Panc1 (cell line): ENCODE measurements around the gene LYRM1. TPM values are rescaled to one million over a fixed set of nuclear protein-coding genes. Genes with fewer than 3 reads are reported as not detected.
A peak's percentile ranks its signal among the peaks of the same experiment; 100 is the strongest.

Experiments
- ATAC-seq: fragments of 200-7000 bp; cut with Tn5 transposase; 2 replicates; pipeline ENCODE4 v1.9.1; 2020; ENCODE audit warnings: mild to moderate bottlenecking, moderate library complexity
- BruUV-seq: library from RNA; stranded (reverse); fragments of 400-500 nt; replicated peaks from 2 replicates; lab custom pipeline; 2021; lab: Mats Ljungman, UMichigan
- CTCF ChIA-PET: fragments of 300-600 bp; sonication (Branson Sonifier 250); formaldehyde crosslinking; loops from one replicate; lab custom pipeline; 2022; ENCODE audit warnings: antibody characterized with exemption; lab: Charles Lee
- POLR2A ChIA-PET: fragments of 300-600 bp; sonication (Branson Sonifier 250); formaldehyde crosslinking; loops from one replicate; lab custom pipeline; 2022; ENCODE audit warnings: antibody characterized with exemption; lab: Charles Lee
- DNase-seq: peaks from one replicate; pipeline ENCODE4 v3.0.0-alpha.2; 2010; ENCODE audit warnings: low read depth, low spot score
- H3K27ac ChIP-seq: 2 replicates; pipeline ENCODE4 v1.5.1; 2011; ENCODE audit warnings: mild to moderate bottlenecking, low read length, inconsistent platforms
- H3K27me3 ChIP-seq: fragments of 200-500 bp; sonication (Bioruptor generic); 2 replicates; pipeline ENCODE4 v1.6.0; 2014; ENCODE audit warnings: low read length, inconsistent platforms; ENCODE audit not compliant: control insufficient read depth, insufficient read depth
- H3K36me3 ChIP-seq: fragments of 200-500 bp; sonication (Bioruptor generic); 2 replicates; pipeline ENCODE4 v1.5.1; 2014; ENCODE audit warnings: inconsistent platforms, mild to moderate bottlenecking, low read length, moderate library complexity; ENCODE audit not compliant: control insufficient read depth, insufficient read depth
- H3K4me1 ChIP-seq: 2 replicates; pipeline ENCODE4 v1.5.1; 2011; ENCODE audit warnings: inconsistent platforms, mild to moderate bottlenecking, low read length, moderate library complexity; ENCODE audit not compliant: control insufficient read depth, insufficient read depth
- H3K4me3 ChIP-seq, 2 experiments: 2 replicates each; pipeline ENCODE4 v1.5.1; 2011 to 2012; ENCODE audit warnings: low read depth in 2 of 2, low read length in 2 of 2, mild to moderate bottlenecking in 2 of 2, inconsistent platforms in 1 of 2, moderate library complexity in 1 of 2
- H3K9me3 ChIP-seq: fragments of 200-500 bp; sonication (Bioruptor generic); 2 replicates; pipeline ENCODE4 v1.5.1; 2014; ENCODE audit warnings: low read depth, mild to moderate bottlenecking, inconsistent platforms, low read length, moderate library complexity; ENCODE audit not compliant: control insufficient read depth, insufficient read depth
- CTCF ChIP-seq: fragments of 450-650 bp; IDR thresholded peaks from 2 replicates; pipeline ENCODE4 v1.5.1; 2017; ENCODE audit warnings: mild to moderate bottlenecking
- POLR2AphosphoS5 ChIP-seq: IDR thresholded peaks from 2 replicates; pipeline ENCODE4 v1.6.1; 2012; ENCODE audit warnings: mild to moderate bottlenecking, low read depth, low read length, moderate library complexity
- REST ChIP-seq, 2 experiments: IDR thresholded peaks; 2 replicates each; pipeline ENCODE4 v1.6.1; 2011 to 2012; ENCODE audit warnings: low read depth in 2 of 2, control low read depth in 1 of 2, low read length in 1 of 2, mild to moderate bottlenecking in 1 of 2, moderate library complexity in 1 of 2; ENCODE audit not compliant: insufficient read depth in 1 of 2
- SIN3A ChIP-seq: IDR thresholded peaks from 2 replicates; pipeline ENCODE4 v1.6.1; 2012; ENCODE audit warnings: low read depth, mild to moderate bottlenecking, low read length, moderate library complexity, borderline replicate concordance; ENCODE audit not compliant: insufficient read depth
- TCF7L2 ChIP-seq: IDR thresholded peaks from 2 replicates; pipeline ENCODE4 v1.6.1; 2011; ENCODE audit warnings: mild to moderate bottlenecking, low read depth, low read length, inconsistent platforms
- in situ Hi-C: cut with HindIII; loops from 2 replicates; pipeline ENCODE4 v1.10.0; 2016; ENCODE audit warnings: low sequenced_read_pairs, low pct_unique_long_range_greater_than_20kb
- intact Hi-C: fragments of 100-400 bp; cut with micrococcal nuclease; formaldehyde crosslinking; loops from one replicate; pipeline ENCODE4 v1.10.0; 2022; ENCODE audit not compliant: unreplicated experiment
- total RNA-seq: library from RNA; stranded (reverse); gene quantifications from one replicate; pipeline ENCODE4 v1.2.1, GENCODE V29; 2021; ENCODE audit not compliant: unreplicated experiment

The LYRM1 gene
- total RNA-seq, 1 experiment from 2014 or later: 30.7 TPM

GRCh38 chr16:20868890-20869289, 31.7 kb upstream of the LYRM1 start:
- POLR2A ChIA-PET: no interaction called here

GRCh38 chr16:20870122-20870820, 30.3 kb upstream of the LYRM1 start:
- no peaks in the 10 kb centered on the region for H3K27me3 ChIP-seq
- ChIA-PET CTCF (interaction anchor here (0.6 kb wide), 1 partner anchor 184 kb away, joined by 7 read pairs; no protein-coding TSS in a partner anchor), POLR2A (interaction anchor here (0.6 kb wide), 1 partner anchor 12 kb away, joined by 10 read pairs; no protein-coding TSS in a partner anchor)
- no peak for ATAC-seq
- no peak for DNase-seq
- BruUV-seq: no TSS peak
- in situ Hi-C loops (no loop called here), intact Hi-C loops (no loop called here)
- no peaks in the 10 kb centered on the region for H3K9me3 ChIP-seq
- H3K27ac ChIP-seq: no peak overlapping the region
- H3K4me1 ChIP-seq: peaks cover 29% of the 10 kb centered on the region
- TF ChIP-seq SIN3A: no peak
- TF ChIP-seq POLR2AphosphoS5: no peak
- TF ChIP-seq CTCF: no peak
- no peak overlapping the region for H3K4me3 ChIP-seq
- no peaks in the 10 kb centered on the region for H3K36me3 ChIP-seq

More at GRCh38 chr16:20868890-20869289, 31.7 kb upstream of the LYRM1 start:
- Histone ChIP-seq H3K4me3 (no peak overlapping the region), H3K9me3 (no peaks in the 10 kb centered on the region), H3K4me1 (peaks cover 25% of the 10 kb centered on the region), H3K27me3 (no peaks in the 10 kb centered on the region), H3K27ac (no peak overlapping the region), H3K36me3 (no peaks in the 10 kb centered on the region)
- TF ChIP-seq SIN3A (no peak), CTCF (no peak), REST (IDR thresholded peaks at IDR 0.05; ENCODE audit: insufficient read depth in 1 of 2, low read depth in 2 of 2, low read length in 1 of 2) (no peak), TCF7L2 (no peak), POLR2AphosphoS5 (no peak)
- ATAC-seq (peak; percentile 53), DNase-seq (no peak)
- BruUV-seq: no TSS peak
- in situ Hi-C loops (no loop called here), intact Hi-C loops (no loop called here)
- CTCF ChIA-PET: no interaction called here
